HPDE6-E6E7 (cell line): ENCODE results near the gene MARCHF6.
"Not testable (repeated sequence)": the region's sequence is repeated elsewhere in the genome, so short reads cannot be mapped to it uniquely, and the experiment has no call there.

ENCODE experiments used
- DNase-seq: peaks from one replicate; pipeline ENCODE4 v3.0.0; 2011; ENCODE audit warnings: missing footprints; ENCODE audit errors: extremely low spot score

MARCHF6 gene, protein sequence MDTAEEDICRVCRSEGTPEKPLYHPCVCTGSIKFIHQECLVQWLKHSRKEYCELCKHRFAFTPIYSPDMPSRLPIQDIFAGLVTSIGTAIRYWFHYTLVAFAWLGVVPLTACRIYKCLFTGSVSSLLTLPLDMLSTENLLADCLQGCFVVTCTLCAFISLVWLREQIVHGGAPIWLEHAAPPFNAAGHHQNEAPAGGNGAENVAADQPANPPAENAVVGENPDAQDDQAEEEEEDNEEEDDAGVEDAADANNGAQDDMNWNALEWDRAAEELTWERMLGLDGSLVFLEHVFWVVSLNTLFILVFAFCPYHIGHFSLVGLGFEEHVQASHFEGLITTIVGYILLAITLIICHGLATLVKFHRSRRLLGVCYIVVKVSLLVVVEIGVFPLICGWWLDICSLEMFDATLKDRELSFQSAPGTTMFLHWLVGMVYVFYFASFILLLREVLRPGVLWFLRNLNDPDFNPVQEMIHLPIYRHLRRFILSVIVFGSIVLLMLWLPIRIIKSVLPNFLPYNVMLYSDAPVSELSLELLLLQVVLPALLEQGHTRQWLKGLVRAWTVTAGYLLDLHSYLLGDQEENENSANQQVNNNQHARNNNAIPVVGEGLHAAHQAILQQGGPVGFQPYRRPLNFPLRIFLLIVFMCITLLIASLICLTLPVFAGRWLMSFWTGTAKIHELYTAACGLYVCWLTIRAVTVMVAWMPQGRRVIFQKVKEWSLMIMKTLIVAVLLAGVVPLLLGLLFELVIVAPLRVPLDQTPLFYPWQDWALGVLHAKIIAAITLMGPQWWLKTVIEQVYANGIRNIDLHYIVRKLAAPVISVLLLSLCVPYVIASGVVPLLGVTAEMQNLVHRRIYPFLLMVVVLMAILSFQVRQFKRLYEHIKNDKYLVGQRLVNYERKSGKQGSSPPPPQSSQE

GRCh38 chr5:10353241-10354047 lies at the start of gene MARCHF6:
MARCHF6 (plus strand) TSS chr5:10353695; CDS start chr5:10353899, 204 bp downstream.
- DNase-seq = peak; percentile 77

DNA sequence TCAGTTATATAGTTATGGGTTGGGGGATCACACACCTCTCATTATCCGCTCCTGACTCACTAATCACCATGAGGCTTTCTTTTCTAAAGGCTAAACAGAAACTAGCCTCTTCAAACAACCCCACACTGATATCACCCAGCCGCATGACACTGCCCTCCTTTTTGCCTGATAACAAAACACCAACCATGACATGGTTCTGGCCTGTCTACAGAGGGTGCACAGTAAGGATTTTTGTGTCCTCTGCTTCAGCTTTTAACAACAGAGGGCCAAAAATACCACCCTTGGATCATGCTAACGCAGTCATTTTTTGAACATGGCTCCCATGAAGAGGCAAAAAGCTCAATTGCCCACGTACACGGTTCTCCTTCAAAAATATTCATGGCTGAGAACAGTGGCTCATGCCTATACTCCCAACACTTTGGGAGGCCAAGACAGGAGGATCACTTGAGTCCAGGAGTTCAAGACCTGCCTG lies 49.8 kb upstream of the MARCHF6 start:
- no peak for DNase-seq

DNA sequence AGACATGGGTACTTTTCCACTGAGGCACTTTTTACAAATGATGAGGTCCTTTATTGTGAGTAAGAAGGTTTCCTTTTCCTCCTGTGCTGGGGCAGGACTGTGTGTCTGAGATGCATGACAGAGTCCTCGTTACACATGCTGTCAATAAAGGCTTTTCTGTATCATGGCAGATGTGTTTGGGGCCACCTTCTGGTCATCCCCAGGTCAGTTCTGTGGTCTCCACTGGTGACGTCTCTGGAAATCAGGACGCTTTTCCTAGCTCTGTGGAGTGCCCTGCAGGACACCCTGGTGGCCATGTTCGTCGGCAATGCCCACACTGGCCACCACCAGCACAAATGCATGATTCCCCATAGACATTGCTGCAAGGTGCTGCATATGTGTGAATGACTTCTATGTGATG lies 48.6 kb upstream of the MARCHF6 start:
- no peak for DNase-seq

GRCh38 chr5:10306114-10306513 lies 47.4 kb upstream of the MARCHF6 start:
- no peak for DNase-seq

- no peak for DNase-seq
These were observed 46.7 kb upstream of the MARCHF6 start for GRCh38 chr5:10306806-10307205.

GRCh38 chr5:10307206-10308148 lies 46.0 kb upstream of the MARCHF6 start, which contains the start of gene CMBL:
CMBL (minus strand) TSS chr5:10307902; CDS start chr5:10290762, 17,140 bp downstream.
- DNase-seq = peak; percentile 72

- DNase-seq = no peak
These were observed 44.7 kb upstream of the MARCHF6 start for GRCh38 chr5:10308844-10309243.

- peak; percentile 98 for DNase-seq
These were observed 43.3 kb upstream of the MARCHF6 start for GRCh38 chr5:10310066-10310779.

DNA sequence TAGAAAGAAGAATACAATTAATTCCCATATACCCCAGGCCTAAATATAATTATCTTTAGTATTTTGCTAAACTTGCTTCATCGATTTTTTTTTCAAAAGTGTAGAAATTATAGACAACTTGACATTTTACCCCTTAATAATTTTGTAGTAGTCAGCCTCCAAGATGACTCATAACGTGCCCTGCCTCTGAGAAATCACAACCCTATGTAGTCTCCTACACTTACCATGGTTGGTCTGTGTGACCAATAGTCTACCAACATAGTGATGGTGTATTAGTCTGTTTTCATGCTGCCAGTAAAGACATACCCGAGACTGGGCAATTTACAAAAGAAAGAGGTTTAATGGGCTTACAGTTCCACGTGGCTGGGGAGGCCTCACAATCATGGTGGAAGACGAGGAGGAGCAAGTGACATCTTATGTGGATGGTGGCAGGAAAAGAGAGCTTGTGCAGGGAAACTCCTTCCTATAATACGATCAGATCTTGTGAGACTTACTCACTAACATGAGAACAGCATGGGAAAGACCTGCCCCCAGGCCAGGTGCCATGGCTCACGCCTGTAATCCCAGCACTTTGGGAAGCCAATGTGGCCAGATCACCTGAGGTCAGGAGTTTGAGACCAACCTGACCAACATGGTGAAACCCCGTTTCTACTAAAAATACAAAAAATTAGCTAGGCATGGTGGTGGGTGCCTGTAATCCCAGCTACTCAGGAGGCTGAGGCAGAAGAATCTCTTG lies 42.5 kb upstream of the MARCHF6 start:
- not testable (repeated sequence) for DNase-seq

- no peak for DNase-seq
These were observed 41.7 kb upstream of the MARCHF6 start for GRCh38 chr5:10311595-10312425.

- DNase-seq = no peak
These were observed 38.3 kb upstream of the MARCHF6 start for GRCh38 chr5:10315201-10315600.

GRCh38 chr5:10315824-10316509 lies 37.5 kb upstream of the MARCHF6 start:
- DNase-seq = no peak

GRCh38 chr5:10317825-10318682 lies 35.4 kb upstream of the MARCHF6 start:
- DNase-seq = no peak

- DNase-seq = no peak
These were observed 34.2 kb upstream of the MARCHF6 start for GRCh38 chr5:10319202-10319851.

DNA sequence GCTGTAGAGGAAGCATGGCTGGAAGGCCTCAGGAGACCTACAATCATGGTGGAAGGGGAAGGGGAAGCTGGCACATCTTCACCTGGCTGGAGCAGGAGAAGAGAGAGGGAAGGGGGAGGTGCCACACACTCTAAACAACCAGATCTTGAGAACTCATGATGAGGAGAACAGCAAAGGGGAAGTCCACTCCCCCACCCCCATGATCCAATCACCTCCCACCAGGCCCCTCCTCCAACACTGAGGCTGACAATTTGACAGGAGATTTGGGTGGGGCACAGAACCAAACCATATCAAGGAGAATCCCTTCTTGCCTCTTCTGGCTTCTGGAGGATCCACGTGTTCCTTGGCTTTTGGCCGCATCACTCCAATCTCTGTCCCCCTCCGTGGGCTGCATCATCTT lies 32.7 kb upstream of the MARCHF6 start:
- no peak for DNase-seq

DNA sequence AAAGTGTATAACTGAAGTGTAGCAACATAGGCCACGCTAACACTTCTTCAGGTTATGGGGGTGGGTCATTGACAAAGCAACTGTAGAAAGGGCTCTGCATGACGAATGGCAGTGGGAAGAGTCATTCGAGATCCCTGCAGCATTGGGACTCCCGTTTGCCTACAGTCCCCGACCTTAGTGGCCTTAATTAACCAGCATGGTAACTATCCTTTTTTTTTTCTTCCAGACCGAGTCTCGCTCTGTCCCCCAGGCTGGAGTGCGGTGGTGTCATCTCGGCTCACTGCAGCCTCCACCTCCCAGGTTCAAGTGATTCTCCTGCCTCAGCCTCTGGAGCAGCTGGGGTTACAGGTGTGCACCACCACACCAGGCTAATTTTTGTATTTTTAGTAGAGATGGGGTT lies 31.6 kb upstream of the MARCHF6 start:
- DNase-seq = no peak
